HG02840 (cell line): ENCODE results near the gene CEACAM4.
"Not testable (repeated sequence)": the region's sequence is repeated elsewhere in the genome, so short reads cannot be mapped to it uniquely, and the experiment has no call there.

Experiments
- ATAC-seq: cut with Tn5 transposase; IDR thresholded peaks from one replicate; pipeline ENCODE4 v1.9.1; 2021; ENCODE audit warnings: mild to moderate bottlenecking, moderate library complexity, moderate number of reproducible peaks; ENCODE audit not compliant: unreplicated experiment, low FRiP score

The CEACAM4 gene

DNA sequence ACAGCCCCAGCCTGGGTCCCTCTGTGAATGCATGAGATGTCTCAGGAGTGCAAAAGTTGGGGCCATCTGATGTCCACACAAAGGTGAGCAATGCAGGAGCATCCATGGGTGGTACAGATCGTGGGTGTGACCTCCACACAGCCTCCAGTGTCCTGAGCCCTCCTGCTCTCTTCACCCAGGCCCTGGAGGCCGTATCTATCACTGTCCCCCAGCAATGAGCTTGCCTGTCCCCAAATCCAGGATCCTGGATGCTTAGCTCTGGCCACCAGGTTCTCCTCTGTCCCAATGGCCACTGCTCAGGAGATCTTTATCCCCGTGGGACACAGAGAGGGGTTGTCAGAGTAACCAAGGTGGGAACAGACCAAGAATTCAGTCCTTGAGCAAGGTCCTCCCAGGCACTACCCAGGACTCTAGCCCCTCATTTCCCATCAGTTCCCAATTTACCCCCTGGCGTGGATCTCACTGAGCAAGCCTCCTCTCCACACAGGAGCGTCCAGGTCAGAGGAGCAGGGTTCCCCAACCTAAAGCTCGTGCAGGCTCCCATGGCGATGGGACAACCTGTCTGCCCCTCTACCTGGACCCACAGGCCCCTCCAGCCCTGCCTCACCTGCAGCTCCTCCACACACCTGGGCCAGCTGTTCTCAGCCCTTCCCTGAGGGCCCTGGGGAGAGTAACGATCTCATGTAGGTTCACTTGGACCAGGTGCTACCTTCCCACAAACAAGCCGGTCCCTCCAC lies 39.6 kb downstream of the CEACAM4 start:
- ATAC-seq, result no peak

DNA sequence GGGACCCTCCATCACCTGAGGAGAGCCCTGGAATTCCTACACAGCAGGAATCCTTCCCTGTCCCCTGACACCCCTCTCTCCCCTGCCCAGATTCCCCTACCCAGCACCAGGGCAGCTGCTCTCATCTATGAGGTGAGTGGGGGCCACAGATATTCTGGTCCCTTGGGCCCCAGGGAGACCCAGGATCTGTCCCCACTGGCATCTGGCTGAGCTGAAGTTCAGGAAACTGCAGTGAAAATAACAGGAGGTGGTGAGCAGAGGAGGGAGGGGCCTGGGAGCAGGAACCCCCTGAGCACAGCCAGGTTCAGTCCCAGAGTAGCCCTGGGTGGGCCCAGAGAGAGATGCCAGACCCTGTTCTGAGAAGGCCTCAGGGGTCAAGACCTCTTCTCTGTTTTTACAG lies 40.8 kb downstream of the CEACAM4 start:
- ATAC-seq, result no peak

DNA sequence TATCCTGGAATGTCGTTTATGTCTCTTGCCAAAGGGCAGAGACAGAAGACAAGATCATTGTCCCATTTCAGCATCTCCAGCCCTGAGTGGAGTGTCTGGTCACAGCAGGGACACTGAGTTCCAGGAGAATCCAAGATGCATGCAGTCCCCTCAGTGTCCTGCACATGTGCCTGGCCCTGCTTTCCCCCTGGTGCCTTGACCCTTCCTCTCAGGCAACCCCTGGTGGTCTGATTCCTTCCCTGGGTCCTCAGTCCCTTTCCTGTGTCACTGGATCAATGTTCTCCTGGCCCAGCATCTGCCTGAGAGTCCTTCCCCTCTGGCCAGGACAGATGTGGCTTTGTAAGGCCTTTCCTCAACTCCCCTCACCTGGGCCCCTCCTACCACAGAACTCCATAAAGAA lies 41.9 kb downstream of the CEACAM4 start:
- ATAC-seq, result no peak

DNA sequence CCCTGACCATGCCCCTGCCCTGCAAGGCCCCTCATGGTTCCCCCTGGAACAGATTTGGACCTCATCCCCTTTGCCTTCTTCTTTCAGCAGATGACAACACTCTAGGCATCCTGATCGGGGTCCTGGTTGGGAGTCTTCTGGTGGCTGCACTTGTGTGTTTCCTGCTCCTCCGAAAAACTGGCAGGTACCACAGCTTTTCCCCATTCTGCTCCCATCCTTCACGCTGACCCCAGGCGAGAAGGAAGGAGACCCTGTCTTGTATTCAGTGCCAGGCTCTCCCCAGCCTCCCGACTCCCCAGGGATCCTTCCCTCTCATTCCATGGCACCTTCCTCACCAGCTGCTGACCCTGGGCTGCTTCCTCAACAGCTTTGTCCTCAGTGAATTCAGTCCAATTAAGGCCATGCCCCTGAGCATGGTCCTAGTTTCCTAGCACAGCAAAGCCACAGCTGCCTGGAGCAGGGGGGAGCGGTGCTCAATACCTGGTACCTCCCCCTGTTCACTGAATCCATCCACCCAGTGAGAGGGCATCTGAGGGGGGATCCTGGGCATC lies 42.5 kb downstream of the CEACAM4 start:
- ATAC-seq, result no peak

DNA sequence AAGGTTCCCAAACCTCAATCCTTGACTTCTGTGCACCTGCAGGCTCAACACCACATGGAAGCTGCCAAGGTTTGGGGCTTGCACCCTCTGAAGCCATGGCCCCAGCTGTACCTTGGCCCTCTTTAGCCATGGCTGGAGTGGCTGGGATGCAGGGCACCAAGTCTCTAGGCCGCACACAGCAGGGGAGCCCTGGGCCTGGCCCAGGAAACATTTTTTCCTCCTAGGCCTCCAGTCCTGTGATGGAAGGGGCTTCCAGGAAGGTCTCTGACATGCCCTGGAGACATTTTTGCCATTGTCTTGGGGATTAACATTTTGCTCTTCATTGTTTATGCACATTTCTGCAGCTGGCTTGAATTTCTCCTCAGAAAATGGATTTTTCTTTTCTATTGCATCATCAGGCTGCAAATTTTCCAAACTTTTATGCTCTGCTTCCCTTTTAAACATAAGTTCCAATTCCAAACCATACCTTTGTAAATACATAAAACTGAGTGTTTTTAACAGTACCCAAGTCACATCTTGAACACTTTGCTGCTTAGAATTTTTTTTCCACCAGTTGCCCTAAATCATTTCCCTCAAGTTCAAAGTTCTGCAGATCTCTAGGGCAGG lies 44.2 kb downstream of the CEACAM4 start:
- not testable (repeated sequence) for ATAC-seq

DNA sequence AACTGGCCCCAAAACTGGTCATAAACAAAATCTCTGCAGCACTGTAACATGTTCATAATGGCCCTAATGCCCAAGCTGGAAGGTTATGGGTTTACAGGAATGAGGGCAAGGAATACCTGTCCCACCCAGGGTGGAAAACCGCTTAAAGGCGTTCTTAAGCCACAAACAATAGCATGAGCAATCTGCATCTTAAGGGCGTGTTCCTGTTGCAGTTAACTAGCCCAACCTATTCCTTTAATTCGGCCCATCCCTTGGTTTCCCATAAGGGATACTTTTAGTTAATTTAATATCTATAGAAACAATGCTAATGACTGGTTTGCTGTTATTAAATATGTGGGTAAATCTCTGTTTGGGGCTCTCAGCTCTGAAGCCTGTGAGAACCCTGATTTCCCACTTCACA lies 45.8 kb downstream of the CEACAM4 start:
- not testable (repeated sequence) for ATAC-seq

DNA sequence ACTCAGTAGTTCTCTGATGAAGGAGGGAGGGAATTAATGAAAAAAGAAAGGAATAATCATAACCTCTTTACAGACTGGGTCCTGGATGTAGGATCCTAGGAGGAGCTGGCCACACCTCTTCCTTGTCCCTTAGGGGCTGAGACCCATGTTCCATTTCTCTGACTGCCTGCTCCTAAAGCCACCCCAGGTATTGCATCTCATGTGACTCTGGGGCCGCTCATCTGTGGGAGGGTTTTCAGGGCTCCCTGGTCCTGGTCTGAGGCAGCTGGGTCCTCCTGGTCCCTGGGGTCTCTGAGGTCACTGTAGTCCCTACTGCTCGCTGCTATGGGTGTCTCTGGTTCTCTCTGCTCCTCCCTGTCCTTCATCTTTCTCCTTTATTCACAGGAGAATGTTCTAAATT lies 48.0 kb downstream of the CEACAM4 start:
- ATAC-seq, result no peak

DNA sequence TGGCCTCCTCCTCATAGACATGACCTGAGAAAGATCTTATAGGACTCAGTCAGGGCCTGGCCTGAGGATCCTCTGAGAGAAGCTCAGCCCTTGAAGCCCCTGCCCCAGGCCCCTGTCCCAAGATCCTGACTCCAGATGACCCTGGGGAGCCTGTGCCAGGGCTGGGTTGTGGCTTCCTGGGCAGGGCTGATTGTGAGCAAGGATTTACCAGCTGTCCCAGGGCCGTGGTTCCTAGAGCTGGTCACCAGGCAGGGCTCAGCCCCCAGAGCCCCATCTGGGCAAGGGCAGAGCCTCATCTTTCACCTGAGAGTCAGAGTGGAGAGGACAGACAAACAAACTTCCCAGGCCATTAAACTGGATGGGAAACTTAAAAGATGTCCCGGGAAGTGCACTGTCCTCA lies 49.0 kb downstream of the CEACAM4 start:
- no peak for ATAC-seq

DNA sequence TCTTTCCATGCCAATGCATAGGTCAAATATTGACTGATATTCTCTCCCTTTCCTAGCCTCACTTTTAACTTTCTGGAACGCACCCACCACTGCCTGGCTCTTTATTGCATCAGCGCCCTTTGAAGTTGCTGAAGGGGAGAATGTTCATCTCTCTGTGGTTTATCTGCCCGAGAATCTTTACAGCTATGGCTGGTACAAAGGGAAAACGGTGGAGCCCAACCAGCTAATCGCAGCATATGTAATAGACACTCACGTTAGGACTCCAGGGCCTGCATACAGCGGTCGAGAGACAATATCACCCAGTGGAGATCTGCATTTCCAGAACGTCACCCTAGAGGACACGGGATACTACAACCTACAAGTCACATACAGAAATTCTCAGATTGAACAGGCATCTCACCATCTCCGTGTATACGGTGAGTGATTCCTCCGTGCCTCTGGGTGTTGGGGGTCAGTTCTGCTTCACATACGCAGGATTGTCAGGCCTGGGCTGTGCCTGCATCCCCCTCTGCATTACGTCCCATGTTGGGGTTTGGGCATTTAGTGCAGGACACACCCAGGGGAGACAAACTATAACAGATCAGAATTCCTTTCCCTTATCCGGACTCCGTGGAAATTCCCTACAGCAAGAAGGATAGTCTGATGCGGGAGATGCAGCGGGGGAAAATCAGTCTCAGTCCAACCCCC lies 49.6 kb downstream of the CEACAM4 start:
- no peak for ATAC-seq

DNA sequence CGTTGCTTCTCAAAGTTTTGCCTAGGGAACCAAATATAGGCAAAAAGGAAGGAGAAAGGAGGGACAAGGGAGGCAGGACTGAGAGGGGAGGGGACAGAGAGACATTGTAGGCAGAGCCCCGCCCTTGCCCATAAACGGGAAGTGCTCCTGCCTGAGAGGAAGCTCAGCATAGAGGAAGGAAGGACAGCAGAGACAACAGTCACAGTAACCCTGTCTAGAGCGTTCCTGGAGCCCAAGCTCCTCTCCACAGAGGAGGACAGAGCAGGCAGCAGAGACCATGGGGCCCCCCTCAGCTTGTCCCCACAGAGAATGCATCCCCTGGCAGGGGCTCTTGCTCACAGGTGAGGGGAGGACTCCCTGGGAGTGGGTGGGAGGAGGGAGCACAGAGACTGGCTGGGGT lies 50.9 kb downstream of the CEACAM4 start, which contains the start of gene CEACAM21:
Gene CEACAM21, plus strand, starts transcription at position 169 of the 400 bp plus-strand sequence. Its CDS starts 109 bp downstream, at position 278.
- ATAC-seq, result no peak

DNA sequence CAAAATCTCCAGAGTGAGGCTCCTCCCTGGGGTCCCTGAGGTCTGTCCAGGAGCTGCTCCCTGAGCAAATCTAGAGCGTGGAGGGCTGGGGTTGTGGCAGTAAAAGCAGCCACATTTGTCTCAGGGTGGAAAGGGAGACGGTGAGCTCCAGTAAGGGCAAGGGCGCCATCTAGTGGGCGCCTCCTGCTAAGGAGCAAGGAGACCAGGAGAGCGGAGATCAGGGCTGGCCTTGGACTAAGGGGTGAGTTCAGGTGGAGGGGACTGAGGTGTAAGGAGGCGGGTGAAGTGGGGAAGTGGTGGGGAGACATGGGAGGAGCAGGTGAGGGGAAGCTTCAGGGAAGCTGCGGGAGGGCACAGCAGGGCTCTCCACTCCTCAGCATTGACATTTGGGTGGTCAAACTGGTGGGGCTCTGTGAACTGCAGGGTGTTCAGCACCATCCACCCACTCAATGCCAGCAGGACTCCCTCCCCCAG lies 56.2 kb downstream of the CEACAM4 start:
- no peak for ATAC-seq

DNA sequence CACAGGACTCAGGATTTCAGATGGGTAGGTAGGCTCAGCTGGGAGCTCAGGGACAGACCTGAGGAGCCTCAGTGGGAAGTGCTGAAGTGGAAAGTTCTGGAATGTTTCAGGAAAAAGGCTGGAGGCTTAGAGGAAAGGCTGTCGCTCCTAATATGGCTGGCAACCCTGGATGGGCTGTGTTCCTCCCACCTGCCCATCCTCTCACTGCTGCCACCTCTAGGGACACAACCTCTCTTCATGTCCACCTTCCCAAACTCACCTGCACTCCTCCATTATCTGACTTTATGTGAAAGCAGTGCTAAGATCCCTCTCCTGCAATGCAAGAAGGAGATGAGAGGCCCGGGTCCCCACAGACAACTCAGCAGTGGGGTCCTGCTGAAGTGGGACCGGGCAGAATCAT lies 56.7 kb downstream of the CEACAM4 start:
- ATAC-seq, result no peak

DNA sequence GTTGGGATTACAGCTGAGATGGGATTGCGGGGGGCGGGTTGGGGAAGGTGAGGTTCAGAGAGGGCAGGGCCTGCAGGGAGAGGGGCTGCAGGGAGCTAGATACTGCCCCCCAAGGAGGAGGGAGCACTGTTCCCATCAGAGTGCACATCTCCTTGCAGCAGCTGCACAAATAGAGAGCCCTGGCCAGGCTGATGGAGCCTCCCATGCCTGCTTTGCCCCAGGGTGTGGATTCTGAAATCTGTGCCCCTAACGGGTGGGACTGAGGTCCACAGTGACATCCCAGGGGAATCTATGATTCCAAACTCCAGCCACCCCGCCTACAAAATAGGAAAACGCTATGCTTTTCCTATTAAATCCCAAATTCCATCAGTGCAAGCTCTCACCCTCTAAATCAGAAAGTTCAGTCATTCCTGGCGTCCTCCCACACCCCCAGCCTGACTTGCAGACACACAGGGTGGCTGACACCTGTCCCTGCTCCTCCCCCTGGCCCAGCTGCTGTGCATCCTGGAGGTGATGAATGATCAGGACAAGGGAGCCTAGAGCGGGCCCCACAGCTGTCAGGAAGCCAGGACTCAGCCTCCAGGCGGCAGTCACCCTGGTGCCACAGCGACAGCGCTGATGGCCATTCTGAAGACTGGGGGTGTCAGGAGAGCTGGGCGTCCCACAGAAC lies 57.3 kb downstream of the CEACAM4 start:
- ATAC-seq, result no peak
